Prostate gland (tissue), 2 donors: ENCODE measurements around the gene CCL27. TPM values are rescaled to one million over a fixed set of nuclear protein-coding genes. Genes with fewer than 3 reads are reported as not detected.

Experiments
- DNase-seq: peaks from one replicate; pipeline ENCODE4 v3.0.0-alpha.2; 2019; ENCODE audit warnings: low spot score
- H3K27ac ChIP-seq, 2 donors: fragments of 200-600 bp; sonication (generic); 2 replicates each; pipeline ENCODE4 v1.5.1; 2017 to 2019
- H3K27me3 ChIP-seq: fragments of 200-600 bp; sonication (generic); replicated peaks from 2 replicates; pipeline ENCODE4 v1.5.1; 2019; ENCODE audit not compliant: insufficient read depth
- H3K36me3 ChIP-seq, 2 donors: fragments of 200-600 bp; sonication (generic); 1 replicate in 1 of 2; 2 replicates in 1 of 2; pipeline versions ENCODE4 v1.5.1 to v1.8.1; 2017 to 2019
- H3K4me1 ChIP-seq: fragments of 200-600 bp; sonication (generic); replicated peaks from 2 replicates; pipeline ENCODE4 v1.5.1; 2019
- H3K4me3 ChIP-seq, 2 donors: fragments of 200-600 bp; sonication (generic); 2 replicates each; pipeline ENCODE4 v1.5.1; 2017 to 2019
- H3K9me3 ChIP-seq: fragments of 200-600 bp; sonication (generic); 2 replicates; pipeline ENCODE4 v1.5.1; 2017
- CTCF ChIP-seq, 4 experiments: fragments of 200-600 bp in 2 of 4; fragments of 450-650 bp in 2 of 4; sonication (generic) in 2 of 4; IDR thresholded peaks; 1 replicate in 3 of 4; 2 replicates in 1 of 4; pipeline ENCODE4 v1.5.1; 2016 to 2019; ENCODE audit warnings: antibody characterized with exemption in 4 of 4, mild to moderate bottlenecking in 2 of 4, moderate library complexity in 2 of 4
- POLR2A ChIP-seq: fragments of 450-650 bp; IDR thresholded peaks from one replicate; pipeline ENCODE4 v1.6.1; 2016; ENCODE audit warnings: antibody characterized with exemption, mild to moderate bottlenecking
- POLR2AphosphoS5 ChIP-seq: sonication (generic); formaldehyde crosslinking; IDR thresholded peaks from one replicate; pipeline ENCODE4 v1.6.1; 2017; ENCODE audit warnings: antibody characterized with exemption
- WGBS: methylation state at CpG from one replicate; pipeline ENCODE4 v1.1.5; 2018; 5-methylcytosine and 5-hydroxymethylcytosine counted together
- intact Hi-C: fragments of 100-400 bp; cut with DNase I; formaldehyde crosslinking; loops from one replicate; pipeline ENCODE4 v1.14.2; 2022
- total RNA-seq, 2 donors: library from RNA; depleted of rRNA; stranded (reverse); fragments of >200 nt; gene quantifications; one replicate each; pipeline ENCODE4 v1.1.0, GENCODE V29; 2016

CCL27 gene
- total RNA-seq, 2 donors from 2014 or later = not detected

GRCh38 chr9:34674440-34674839 is 12.0 kb upstream of the CCL27 start:
- Histone ChIP-seq H3K4me3 (no peak overlapping the region), H3K27me3 (no peaks in the 10 kb centered on the region), H3K4me1 (no peaks in the 10 kb centered on the region), H3K36me3 (no peaks in the 10 kb centered on the region), H3K27ac (no peak overlapping the region), H3K9me3 (no peaks in the 10 kb centered on the region)
- no peak for TF ChIP-seq POLR2A
- no peak for TF ChIP-seq POLR2AphosphoS5
- no peak for TF ChIP-seq CTCF (IDR thresholded peaks at IDR 0.05)
- DNase-seq = no peak
- intact Hi-C loops = no loop called here
- WGBS = 75% methylated on average over 3 of the region's 3 CpGs

- DNase-seq = no peak
- Histone ChIP-seq H3K27ac (no peak overlapping the region), H3K9me3 (no peaks in the 10 kb centered on the region), H3K4me3 (no peak overlapping the region), H3K4me1 (peaks cover 7% of the 10 kb centered on the region), H3K27me3 (no peaks in the 10 kb centered on the region), H3K36me3 (no peaks in the 10 kb centered on the region)
- TF ChIP-seq CTCF (IDR thresholded peaks at IDR 0.05) (no peak), POLR2AphosphoS5 (no peak), POLR2A (no peak)
- intact Hi-C loops = no loop called here
- WGBS = 67% methylated on average over 1 of the region's 1 CpG
These were observed 8.8 kb upstream of the CCL27 start for GRCh38 chr9:34671307-34671706.

GRCh38 chr9:34669809-34670562 is 7.5 kb upstream of the CCL27 start:
- intact Hi-C loops = loop anchor here (5.0 kb wide), 1 partner anchor 32 kb away; no protein-coding TSS in a partner anchor

GRCh38 chr9:34665381-34666250 is 3.2 kb upstream of the CCL27 start:
- Histone ChIP-seq H3K9me3 (no peaks in the 10 kb centered on the region), H3K36me3 (no peaks in the 10 kb centered on the region), H3K4me3 (peak overlapping the region; percentile 63 to 84), H3K4me1 (peaks cover 7% of the 10 kb centered on the region), H3K27ac (peak overlapping the region; percentile 96 to 99), H3K27me3 (no peaks in the 10 kb centered on the region)
- TF ChIP-seq POLR2AphosphoS5 = peak; percentile 92
- TF ChIP-seq POLR2A = peak; percentile 69
- peak in 1 of 4 experiments; percentile 10 for TF ChIP-seq CTCF (IDR thresholded peaks at IDR 0.05)
- WGBS = under 1% methylated on average over 55 of the region's 55 CpGs
- DNase-seq = peak; percentile 95
- intact Hi-C loops = loop anchor here (5.0 kb wide), 1 partner anchor 37 kb away; no protein-coding TSS in a partner anchor

More at GRCh38 chr9:34669809-34670562, 7.5 kb upstream of the CCL27 start:
- no peak for DNase-seq
- H3K27me3 ChIP-seq = no peaks in the 10 kb centered on the region
- H3K4me3 ChIP-seq = no peak overlapping the region
- H3K4me1 ChIP-seq = peaks cover 7% of the 10 kb centered on the region
- no peaks in the 10 kb centered on the region for H3K36me3 ChIP-seq
- no peak overlapping the region for H3K27ac ChIP-seq
- H3K9me3 ChIP-seq = no peaks in the 10 kb centered on the region
- over 99% methylated on average over 5 of the region's 5 CpGs for WGBS
- TF ChIP-seq POLR2A (no peak), CTCF (IDR thresholded peaks at IDR 0.05) (no peak), POLR2AphosphoS5 (no peak)
